GM18867 (cell line): Measurements from ENCODE around the gene MSMP.

ENCODE experiments used
- ATAC-seq: cut with Tn5 transposase; IDR thresholded peaks from one replicate; pipeline ENCODE4 v1.9.1; 2021; ENCODE audit warnings: mild to moderate bottlenecking, moderate library complexity; ENCODE audit not compliant: unreplicated experiment

MSMP gene

GRCh38 chr9:35771943-35772342 is 17.9 kb upstream of the MSMP start:
- ATAC-seq = no peak

GRCh38 chr9:35771534-35771933 is 17.5 kb upstream of the MSMP start:
- ATAC-seq = no peak

- no peak for ATAC-seq
These were observed 17.0 kb upstream of the MSMP start for GRCh38 chr9:35771075-35771433.

- no peak for ATAC-seq
These were observed 15.7 kb upstream of the MSMP start for GRCh38 chr9:35769763-35770162.

GRCh38 chr9:35767458-35767857 is 13.4 kb upstream of the MSMP start:
- no peak for ATAC-seq

- ATAC-seq = no peak
These were observed 12.9 kb upstream of the MSMP start for GRCh38 chr9:35766997-35767396.

- ATAC-seq = no peak
These were observed 9.7 kb upstream of the MSMP start for GRCh38 chr9:35763803-35764202.

- ATAC-seq = no peak
These were observed 9.1 kb upstream of the MSMP start for GRCh38 chr9:35763181-35763580.

- no peak for ATAC-seq
These were observed 6.6 kb upstream of the MSMP start for GRCh38 chr9:35760651-35761050.

- ATAC-seq = no peak
These were observed 5.7 kb upstream of the MSMP start for GRCh38 chr9:35759795-35760194.

- no peak for ATAC-seq
These were observed 4.5 kb upstream of the MSMP start for GRCh38 chr9:35758475-35759050.

- no peak for ATAC-seq
These were observed 3.8 kb upstream of the MSMP start for GRCh38 chr9:35757892-35758275.

- peak; percentile 37 for ATAC-seq
These were observed 3.3 kb upstream of the MSMP start for GRCh38 chr9:35757226-35757891.

GRCh38 chr9:35756275-35757225 is 2.5 kb upstream of the MSMP start:
- peak; percentile 52 for ATAC-seq

- ATAC-seq = no peak
These were observed 995 bp upstream of the MSMP start for GRCh38 chr9:35755071-35755470.

GRCh38 chr9:35753466-35753865 is 610 bp downstream of the MSMP start:
- ATAC-seq = no peak

GRCh38 chr9:35750256-35750531 is 3.9 kb downstream of the MSMP start:
- ATAC-seq = no peak

GRCh38 chr9:35749515-35750255 is 4.4 kb downstream of the MSMP start:
- ATAC-seq = peak; percentile 33

GRCh38 chr9:35748858-35749514 is 5.1 kb downstream of the MSMP start, which contains the start of the genes GBA2 and RGP1:
Gene GBA2, minus strand, starts transcription at chr9:35749228. Its CDS starts 524 bp downstream, at chr9:35748704.
Gene RGP1, plus strand, starts transcription at chr9:35749287. Its CDS starts 469 bp downstream, at chr9:35749756.
- ATAC-seq = peak; percentile 72

- peak; percentile 2 for ATAC-seq
These were observed 5.7 kb downstream of the MSMP start for GRCh38 chr9:35748242-35748857.
